HG03159 (cell line): ENCODE results near the gene SNN.

ENCODE experiments used
- ATAC-seq: cut with Tn5 transposase; IDR thresholded peaks from one replicate; pipeline ENCODE4 v1.9.1; 2021; ENCODE audit warnings: mild to moderate bottlenecking, moderate library complexity; ENCODE audit not compliant: unreplicated experiment

The SNN gene

DNA sequence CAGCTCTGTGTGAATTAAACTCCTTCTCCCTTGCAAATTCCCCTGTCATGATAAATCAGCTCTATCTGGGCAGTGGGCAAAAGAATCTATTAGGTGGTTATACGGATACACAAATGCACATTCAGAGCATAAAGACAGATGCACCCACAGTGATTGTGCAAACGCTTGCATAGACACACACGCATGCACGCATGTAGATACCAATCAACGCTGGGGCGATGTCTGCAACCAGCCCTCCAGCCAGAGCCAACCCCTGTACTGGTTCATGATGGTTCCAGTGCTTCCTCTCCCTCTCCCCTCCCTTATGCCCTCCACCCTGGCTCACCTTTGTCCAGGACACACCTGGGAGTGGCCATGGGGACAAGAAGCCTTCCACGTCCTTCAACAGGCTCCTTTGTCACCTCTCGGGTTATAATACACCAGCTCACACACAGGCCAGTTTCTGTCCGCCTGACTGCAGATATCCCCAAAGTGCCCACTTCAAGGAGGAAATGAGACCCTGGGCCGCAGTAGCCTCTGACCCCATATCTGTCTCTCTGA, 33.1 kb upstream of the SNN start:
- ATAC-seq, result no peak

- ATAC-seq, result no peak
Measured at GRCh38 chr16:11635679-11636171, 32.5 kb upstream of the SNN start.

DNA sequence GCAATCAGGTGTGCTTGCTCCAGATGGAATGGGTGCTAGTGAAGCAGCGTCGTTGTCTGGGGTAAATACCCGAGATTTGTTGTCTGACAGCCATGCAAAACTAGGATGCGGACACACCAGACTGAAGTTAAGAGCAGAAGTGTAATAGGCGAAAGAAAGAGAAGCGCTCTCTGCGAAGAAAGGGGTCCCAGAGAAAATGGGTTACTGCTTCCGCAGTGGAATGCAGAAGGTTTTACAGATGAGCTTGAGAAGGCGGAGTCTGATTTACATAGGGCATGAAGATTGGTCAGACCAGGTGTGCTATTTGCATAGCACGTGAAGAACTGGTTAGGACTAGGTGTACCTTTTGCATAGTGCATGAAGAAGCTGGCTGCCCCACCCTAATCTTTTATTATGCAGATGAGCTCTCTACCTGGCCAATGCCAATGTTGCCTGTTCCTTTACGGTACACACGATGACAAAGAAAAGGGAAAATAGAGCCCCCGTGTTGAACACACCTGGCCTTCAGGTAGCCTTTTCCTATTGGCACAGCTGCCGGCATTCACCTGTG, 32.0 kb upstream of the SNN start:
- ATAC-seq, result no peak

- ATAC-seq, result no peak
Measured at GRCh38 chr16:11637320-11637719, 30.9 kb upstream of the SNN start.

GRCh38 chr16:11638140-11638539, 30.1 kb upstream of the SNN start:
- no peak for ATAC-seq

DNA sequence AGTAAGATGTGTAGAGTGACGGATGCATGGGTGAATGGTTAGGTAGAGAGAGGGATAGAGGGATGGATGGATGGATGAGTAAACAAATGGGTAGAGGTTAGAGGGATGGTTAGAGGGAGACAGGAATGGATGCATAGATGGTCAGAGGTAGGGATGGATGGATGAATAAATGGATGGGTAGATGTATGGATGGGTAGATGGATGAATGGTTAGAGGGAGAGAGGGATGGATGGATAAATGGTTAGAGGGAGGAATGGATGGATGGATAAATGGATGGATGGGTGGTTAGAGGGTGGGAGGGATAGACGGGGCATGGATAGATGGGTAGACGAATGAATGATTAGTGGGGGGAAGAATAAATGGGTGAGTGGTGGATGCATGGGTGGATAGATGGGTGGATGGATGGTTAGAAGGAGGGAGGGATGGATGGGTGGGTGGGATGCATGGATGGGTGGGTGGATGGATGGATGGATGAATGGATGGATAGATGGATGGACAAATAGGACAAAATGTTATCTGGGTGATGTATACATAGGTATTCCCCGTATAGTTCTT, 29.2 kb upstream of the SNN start:
- ATAC-seq, result no peak

GRCh38 chr16:11639925-11640899, 28.0 kb upstream of the SNN start:
- ATAC-seq, result no peak

DNA sequence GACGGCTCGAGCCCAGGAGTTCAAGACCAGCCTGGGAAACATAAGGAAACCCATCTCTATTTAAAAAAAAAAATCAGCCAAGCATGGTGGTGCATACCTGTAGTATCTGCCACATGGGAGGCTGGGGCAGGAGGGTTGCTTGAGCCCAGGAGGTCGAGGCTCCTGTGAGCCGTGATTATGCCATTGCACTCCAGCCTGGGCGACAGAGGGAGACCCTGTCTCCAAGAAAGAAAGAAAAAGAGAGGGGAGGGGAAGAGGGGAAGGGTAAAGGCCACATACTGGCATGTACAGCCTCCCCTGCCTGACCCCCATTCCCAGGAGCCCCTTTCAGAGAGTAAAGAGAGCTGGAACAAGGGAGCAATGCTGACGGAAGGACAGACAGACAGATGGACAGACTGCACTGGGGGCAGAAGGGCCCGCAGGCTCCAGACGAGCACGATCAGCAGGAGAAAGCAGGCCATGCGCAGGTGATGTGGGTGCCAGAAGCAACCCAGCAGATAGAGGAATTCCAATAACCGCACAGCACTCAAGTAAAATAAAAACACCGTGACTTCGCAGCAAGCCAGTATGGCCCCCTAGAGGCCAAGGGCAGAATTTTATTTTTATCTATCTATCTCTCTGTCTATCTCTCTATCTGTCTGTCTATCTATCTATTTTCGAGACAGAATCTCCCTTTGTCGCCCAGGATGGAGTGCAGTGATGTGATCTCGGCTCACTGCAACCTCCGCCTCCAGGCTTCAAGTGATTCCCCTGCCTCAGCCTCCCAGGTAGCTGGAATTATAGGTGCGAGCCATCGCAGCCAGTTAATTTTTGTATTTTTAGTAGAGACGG, 27.1 kb upstream of the SNN start:
- ATAC-seq, result no peak

DNA sequence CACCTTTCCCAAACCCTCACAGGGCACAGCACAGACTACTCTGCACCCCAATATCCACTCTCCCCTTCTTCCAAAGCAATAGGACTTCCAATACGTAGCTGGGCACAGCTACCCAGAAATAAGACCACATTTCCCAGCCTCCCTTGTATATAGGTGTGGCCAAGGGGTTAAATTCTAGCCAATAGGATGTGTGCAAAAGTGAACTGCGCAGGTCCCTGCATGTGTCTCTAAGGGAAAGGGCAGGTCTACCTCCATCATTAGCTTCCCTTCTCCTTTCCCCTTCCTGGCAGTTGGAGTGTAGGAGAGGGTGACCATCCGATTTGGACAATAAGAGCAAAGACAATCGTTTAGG, 25.5 kb upstream of the SNN start:
- ATAC-seq, result no peak

GRCh38 chr16:11649276-11649675, 19.0 kb upstream of the SNN start:
- ATAC-seq, result no peak

GRCh38 chr16:11650641-11651591, 17.3 kb upstream of the SNN start:
- no peak for ATAC-seq

- ATAC-seq, result no peak
Measured at GRCh38 chr16:11651796-11652195, 16.5 kb upstream of the SNN start.

DNA sequence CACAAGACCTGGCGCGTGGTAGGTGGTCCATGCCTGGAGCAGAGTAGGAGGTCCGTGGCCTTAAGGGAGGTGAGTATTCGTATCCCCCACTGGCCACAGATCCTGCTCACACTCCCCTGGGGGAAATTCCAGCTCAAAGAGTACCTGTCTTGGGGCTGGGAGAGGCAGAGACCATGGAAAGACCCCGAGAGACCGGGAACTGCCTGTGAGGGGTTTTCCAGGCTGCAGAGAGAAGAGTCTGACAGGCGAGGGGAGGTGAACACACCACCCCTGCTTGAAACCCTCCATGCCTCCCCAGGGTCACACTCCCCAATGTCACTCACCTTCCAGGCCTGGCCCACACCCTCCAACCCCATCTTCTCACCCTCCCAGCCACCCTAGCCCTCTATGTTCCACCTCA, 12.6 kb upstream of the SNN start:
- no peak for ATAC-seq

DNA sequence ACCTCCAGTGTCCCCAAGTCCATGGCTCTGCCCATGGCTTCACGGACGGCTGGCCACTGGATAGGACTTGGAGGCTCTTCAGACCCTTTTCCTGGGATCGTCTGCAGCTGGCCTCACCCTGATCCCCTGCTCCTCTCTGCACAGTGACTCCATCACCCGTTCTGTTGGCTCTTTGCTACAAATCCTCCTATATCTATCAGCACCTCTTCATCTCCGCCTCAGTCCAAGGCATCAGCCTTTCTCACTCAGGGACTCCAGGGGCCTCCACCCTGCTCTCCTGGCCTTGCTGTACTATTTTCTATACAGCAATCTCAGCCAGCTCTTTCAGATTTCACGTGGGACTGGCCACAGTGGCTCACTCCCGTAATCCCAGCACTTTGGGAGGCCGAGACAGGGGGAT, 10.7 kb upstream of the SNN start:
- no peak for ATAC-seq

DNA sequence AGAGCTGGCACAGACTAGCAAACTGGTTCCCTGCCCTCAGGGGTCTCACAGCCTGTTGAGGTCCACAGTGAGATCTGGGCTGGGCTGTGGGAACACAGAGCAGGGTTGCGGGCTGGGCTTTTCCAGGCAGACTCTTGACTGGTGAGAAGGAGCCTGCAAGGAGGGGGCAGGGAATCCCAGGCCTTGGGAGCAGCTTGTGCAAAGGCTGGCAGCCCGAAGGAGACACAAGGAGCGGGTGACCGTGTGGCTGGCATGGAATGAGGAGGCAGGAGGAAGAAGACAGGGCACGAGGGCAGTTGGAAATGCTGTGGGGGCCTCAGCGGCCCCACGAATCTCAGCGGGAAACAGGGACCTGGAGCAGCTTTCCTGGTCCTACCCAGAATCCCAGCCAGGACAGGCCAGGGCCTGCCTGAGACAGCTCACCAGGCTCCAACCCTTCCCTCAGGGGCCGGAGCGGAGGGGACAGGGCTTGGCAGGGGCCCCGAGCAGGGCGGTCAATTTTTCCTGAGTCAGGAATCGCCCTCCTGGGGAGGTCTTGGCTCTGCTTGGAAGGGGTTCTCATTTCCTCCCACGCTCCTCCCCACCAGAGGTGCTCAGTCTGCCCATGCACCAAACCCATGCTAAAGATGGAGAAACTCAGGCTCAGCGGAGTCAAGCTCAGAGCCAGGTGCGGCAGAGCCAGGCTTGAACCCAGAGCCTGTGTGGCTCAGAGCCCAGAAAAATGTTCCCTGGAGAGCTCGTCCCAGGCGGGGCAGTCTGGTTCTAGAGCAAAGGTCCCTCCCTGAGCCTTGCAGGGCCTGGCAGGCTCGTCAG, 9.2 kb upstream of the SNN start:
- ATAC-seq, result no peak

DNA sequence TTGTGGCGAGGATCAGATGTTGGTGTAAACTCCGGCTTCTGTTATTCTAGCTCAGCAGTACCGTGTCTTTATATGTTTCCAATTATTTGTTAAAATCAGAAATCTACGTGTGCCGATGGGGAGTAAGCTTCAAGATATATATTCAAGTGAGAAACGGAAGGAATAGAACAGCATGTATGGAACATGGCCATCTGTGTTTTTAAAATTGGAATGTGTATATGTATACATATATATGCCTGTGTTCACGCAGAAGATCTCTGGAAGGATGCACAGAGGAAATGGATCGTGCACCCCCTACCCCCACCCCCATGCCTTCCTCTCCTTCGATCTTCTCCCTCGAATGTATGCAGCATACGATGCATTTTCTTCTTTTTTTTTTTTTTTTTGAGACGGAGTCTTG, 7.7 kb upstream of the SNN start:
- no peak for ATAC-seq

DNA sequence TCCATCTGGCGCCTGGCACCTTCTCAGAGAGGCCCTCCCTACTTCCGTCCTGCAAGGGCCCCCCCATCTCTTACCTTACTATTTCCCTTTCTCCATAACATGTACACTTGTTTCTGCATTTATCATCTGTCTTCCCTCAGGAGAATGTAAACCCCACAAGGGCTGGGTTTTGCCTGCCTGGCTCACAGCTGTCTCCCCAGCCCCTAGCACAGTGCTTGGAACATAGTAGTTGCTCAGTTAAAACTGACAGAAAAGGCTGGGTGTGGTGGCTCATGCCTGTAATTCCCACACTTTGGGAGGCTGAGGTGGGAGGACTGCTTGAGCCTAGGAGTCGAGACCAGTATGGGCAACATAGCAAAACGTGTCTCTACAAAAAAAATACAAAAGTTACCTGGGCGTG, 5.7 kb upstream of the SNN start:
- ATAC-seq, result no peak

DNA sequence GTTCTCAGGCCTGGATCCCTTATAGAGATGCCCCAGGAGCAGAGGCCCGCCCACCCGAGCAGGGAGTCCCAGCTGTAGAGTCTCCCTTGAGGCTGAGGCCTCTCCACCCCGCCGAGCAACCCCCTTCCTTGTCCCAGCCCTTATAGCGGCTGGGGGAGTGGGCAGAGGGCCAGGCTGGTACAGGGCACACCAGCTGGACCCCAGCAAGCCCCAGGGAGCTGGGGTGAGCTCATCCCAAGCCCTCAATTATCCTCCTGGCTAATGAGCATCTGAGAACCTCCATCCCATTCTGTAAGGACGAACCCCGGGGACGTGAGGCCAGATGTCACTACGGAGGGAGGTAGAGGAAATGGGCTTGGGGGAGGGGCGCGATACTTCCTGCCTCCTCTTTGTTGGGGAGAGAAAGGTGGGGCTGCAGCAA, 3.2 kb upstream of the SNN start:
- no peak for ATAC-seq
